NCI-H187 (cell line): ENCODE data around the gene LDLRAD3.
"Not testable (repeated sequence)": the region's sequence is repeated elsewhere in the genome, so short reads cannot be mapped to it uniquely, and the experiment has no call there.

Source experiments
- DNase-seq, 2 experiments: peaks; one replicate each; lab custom pipeline; 2025; lab: John Stamatoyannopoulos, UW

Gene LDLRAD3

DNA sequence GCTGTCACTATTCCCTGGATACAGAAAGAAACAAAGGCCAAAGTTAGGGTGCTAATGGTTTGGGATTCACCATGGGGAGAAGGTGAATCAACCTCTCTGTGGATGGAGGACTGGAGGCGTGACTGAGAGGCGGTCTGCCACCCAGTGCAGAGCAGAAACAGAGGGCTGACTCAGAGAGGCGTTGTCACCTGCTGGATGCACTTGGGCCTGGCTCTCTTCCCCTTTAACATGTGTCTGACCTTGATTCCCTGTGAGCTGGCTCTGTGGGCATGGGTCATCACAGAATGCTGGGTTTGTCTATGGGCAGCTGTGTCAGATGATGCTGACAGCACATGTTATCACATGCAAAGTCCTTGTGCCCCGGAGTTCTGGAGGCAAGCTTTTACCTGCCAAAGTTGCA lies 75.9 kb downstream of the LDLRAD3 start:
- no peak for DNase-seq

DNA sequence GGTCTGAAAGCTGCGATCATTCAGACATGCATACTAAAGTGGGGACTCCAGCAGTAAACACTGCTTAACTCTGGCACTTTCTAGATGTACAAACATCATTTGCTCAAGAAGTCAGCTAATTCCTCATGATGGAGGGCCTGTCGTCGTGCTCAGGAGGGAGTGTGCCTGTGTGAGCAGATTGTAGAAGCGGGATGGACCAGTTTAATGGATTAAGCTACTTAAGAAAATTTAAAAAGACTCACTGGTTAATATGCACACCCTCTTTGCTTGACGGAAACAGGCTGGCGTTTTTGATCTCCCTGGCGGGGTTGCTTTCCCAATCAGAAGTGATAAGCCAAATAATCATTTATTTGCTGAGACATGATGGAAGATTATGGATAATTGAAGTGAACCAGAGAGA lies 79.0 kb downstream of the LDLRAD3 start:
- no peak for DNase-seq

GRCh38 chr11:36023922-36024321 lies 80.1 kb downstream of the LDLRAD3 start:
- DNase-seq: no peak

GRCh38 chr11:36024716-36025115 lies 80.9 kb downstream of the LDLRAD3 start:
- DNase-seq: no peak

DNA sequence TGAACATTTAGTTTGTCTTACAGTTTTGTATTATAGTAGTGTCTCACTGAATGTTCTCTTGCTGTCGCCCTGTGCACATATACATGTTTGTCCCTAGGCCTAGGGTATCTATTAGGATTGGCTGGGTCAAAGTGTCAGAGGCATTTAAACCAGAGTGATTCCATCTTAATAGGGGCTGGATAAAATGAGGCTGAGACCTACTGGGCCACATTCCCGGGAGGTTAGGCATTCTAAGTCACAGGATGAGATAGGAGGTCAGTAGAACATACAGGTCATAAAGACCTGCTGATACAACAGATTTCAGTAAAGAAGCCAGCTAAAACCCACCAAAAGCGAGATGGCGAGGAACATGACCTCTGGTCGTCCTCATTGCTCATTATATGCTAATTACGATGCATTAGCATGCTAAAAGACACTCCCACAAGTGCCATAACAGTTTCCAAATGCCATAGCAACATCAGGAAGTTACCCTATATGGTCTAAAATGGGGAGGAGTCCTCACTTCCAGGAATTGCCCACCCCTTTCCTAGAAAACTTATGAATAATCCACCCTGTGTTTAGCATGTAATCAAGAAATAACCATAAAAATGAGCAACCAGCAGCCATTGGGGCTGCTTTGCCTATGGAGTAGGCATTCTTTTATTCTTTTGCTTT lies 82.6 kb downstream of the LDLRAD3 start:
- DNase-seq: no peak

DNA sequence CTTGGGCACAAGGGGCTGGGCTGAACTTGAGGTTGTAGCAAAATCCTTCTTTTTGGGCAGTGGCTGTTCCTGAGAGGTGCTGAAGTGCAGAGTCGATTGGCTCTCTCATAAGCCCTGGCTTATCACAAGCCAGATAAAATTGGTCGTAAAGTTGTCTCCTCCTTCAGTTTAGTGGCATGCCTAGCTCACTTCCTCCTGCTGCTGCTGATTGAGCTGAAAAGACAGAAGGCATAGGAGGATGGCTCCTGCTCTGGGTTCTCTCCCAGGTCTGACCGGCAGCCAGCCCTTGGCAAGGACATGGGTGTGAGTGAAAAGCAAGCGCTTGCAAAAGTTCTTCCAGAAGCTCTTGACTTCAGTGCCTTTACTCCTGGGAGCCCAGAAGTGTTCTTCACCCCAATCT lies 83.9 kb downstream of the LDLRAD3 start:
- DNase-seq: no peak

DNA sequence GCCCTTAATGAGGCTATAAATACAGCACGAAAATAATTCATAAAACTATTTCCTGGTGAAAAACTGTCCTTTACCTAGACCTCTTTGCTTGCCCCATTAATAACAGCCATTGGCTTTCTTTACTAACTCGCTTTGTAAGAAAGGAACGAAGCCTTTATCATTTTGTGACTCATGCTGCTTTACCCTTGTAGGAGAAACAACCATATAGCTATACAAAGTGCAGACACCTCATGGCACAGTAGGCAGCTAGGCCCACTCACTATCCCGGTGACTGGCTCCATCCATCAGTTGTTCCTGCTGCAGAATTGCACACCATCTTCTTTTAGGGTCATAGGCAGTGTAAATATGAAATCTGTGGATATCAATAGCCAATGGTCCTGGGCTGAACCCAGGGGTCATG lies 85.8 kb downstream of the LDLRAD3 start:
- DNase-seq: no peak

DNA sequence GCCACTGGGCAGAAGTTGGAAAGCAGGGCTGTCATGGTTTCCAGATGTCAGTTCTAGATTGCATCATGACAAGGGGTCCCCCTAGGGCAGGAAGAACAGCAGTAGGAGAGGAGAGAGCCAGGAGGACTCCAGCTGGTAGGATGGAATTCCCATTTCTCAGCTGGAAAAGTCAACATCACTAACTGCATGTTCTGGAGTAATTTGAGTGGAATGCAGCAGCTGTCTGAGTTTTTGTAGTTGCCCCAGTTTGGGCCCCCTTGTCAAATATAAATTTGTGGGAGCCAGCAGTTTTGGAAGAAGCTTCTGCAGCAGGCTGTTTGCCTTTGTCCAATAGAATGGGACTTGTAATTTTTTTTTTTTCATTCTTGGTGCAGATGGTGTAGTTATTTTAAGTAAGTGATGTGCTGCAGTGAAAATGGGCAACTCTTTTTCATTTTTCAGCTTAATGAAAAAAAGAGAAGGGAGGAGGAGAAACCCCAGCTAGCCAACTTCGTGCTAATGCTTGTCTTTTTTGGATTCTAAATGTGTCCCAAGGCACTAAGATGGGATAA lies 86.9 kb downstream of the LDLRAD3 start:
- DNase-seq: no peak

GRCh38 chr11:36033082-36033751 lies 89.4 kb downstream of the LDLRAD3 start:
- DNase-seq: no peak

DNA sequence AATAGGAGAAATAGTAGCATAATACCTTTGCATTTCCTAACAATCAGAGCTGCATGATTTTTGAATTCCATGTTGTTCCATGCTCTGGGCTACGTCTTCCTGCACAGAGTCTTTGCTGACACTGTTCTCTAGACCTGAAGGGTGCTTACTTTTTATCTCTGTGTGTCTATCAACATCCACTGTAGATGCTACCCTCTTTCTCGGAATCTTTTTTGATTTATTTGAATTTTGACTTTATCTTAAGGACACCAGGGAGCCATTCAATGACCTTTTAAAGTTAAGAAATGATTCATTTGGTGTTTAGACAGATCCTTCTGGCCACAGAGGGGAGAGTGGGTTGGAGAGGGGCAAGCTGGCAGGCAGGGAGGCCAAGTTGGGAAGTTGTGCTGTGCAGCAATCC lies 90.1 kb downstream of the LDLRAD3 start:
- no peak for DNase-seq

DNA sequence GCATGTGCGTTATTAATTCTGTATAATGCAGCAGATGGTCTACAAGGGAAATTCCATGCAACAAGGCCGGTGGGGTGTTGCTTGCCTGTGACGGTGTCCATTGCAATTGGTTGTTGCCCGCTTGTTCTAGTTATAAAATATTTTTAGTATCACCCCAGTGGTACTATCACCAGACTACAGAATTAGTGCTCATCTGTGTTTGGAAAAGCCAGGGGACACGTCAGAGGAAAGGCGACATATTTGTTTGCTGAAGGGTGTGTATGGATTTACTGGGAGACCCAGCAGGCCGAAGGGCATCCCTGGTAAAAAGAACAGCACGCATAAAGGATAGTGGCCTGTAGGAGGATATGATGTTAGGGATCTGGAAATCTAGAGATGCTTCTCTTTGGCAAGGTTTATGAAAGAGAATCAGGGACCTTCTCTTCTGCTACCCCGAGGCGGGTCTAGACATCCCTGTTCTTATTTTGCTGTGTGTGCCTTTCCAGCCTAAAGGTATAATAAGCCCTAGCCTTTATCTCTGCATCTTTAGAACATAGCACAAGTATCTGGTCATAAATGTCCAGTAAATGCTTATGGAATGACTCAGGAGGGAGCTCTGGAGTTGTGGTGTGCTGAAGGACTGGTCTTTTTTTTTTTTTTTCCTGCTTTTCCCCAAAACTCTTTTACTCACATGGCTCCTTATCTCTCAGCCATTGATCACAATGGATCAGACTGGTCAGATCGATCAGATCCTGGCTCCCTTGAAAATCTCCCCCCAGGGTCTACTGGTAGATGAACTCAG lies 90.9 kb downstream of the LDLRAD3 start:
- no peak for DNase-seq

- DNase-seq: no peak
These were observed 91.6 kb downstream of the LDLRAD3 start for GRCh38 chr11:36035454-36035853.

- DNase-seq: no peak
These were observed 92.1 kb downstream of the LDLRAD3 start for GRCh38 chr11:36035999-36036398.

GRCh38 chr11:36037031-36037430 lies 93.2 kb downstream of the LDLRAD3 start:
- DNase-seq: no peak

DNA sequence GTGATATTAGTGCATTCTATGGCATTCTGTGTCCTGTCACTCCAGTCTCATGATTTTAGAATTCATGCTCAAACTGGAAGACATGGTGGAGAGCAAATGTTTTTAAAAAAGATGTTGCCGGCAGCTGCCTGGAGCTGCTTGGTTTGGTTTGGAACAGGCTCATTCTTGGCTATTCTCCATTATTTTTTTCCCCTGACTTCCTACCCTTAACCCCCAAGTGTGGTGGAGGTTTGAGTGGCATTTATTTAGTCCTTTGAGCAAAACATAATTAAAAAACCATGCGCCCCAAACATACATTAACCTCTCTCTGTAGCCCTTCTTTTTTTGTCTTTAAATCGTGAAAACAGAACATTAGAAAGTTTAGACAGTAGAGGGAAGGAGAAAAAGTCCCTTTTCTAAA lies 94.7 kb downstream of the LDLRAD3 start:
- no peak for DNase-seq

- no peak for DNase-seq
These were observed 95.6 kb downstream of the LDLRAD3 start for GRCh38 chr11:36039471-36039870.

- DNase-seq: no peak
These were observed 98.2 kb downstream of the LDLRAD3 start for GRCh38 chr11:36041988-36042611.

DNA sequence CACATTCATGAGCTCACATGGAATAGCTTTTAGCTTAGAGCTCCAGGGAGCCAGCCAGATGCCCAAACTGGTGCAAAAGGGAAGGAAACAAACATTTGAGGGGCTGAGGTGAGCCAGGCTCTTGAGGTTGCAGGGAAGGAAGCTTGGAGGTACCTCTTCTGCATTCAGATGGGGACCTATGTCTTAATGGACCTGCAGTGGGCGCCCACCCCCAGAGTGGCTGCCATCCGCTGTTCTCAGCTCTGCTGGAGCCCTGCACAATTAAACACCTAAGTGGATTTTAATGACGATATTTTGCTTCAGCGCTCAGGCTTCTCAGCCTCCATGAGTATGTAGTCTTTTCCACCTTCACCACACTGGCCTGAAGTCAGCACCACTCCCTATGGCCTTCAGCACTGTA lies 100.8 kb downstream of the LDLRAD3 start:
- DNase-seq: peak in 1 of 2 experiments; percentile 42

DNA sequence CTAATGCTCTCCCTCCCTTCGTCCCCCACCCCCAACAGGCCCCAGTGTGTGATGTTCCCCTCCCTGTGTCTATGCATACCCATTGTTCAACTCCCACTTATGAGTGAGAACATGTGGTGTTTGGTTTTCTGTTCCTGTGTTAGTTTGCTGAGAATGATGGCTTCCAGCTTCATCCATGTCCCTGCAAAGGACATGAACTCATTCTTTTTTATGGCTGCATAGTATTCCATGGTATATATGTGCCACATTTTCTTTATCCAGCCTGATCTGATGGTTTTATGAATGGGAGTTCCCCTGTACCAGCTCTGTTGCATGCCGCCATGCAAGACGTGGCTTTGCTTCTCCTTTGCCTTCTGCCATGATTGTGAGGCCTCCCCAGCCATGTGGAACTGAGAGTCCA lies 102.1 kb downstream of the LDLRAD3 start:
- DNase-seq: not testable (repeated sequence)

DNA sequence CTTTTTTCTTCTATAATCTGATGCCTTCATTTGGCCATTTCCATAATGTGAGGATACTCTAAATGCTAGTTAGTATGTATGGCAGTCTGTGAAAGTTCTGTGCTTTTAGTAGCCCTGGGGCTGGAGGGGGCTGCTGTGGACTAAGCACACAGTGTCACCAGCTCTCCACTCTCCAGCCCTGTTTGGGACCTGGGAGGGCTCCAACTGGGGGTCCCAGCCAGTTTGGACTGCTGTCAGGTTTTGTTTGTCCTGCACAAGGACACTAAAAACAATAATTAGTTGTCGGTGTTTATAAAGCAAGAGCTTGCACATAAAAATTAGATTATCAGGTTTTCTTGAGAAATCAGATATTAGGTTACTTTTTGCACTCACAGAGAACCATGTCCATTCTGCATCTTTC lies 103.1 kb downstream of the LDLRAD3 start:
- DNase-seq: no peak

GRCh38 chr11:36047344-36047743 lies 103.5 kb downstream of the LDLRAD3 start:
- DNase-seq: no peak

DNA sequence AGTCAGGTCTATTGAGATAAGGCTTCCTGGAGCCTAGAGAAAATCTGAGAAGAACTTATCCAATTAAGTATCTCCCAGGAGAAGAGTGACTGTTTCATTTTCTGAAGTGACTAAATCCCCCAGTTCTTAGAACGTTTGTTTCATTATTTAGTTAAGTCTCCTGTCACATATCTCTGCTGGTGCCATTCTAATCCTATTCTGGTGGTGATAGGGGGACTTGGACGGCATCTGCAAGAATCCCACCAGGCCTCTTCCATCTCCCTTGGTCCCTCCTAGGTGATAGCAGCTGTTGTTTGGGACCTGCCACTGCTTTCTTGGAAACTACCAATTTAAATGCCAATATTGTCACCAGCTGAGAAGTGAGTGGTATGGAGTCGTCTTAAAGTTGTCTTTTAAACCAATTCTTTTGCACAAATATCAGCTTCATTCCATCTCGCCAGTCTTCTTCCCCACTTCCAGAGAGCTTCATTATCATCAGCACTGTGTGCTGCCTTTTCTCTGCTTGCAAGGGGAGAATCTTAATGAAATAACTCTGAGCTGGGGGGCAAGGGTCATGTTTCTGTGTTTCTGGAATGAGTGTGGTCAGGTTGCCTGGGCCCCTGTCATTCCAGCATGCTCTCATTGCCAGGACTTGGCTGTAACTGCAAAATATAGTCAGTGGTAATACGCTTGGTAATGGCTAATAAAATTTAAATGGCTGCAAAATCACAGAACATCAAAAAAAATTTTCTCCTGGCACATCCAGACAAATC lies 104.8 kb downstream of the LDLRAD3 start:
- no peak for DNase-seq
